Liver (tissue), 9 donors: ENCODE measurements around the gene UBE2M. TPM values are rescaled to one million over a fixed set of nuclear protein-coding genes. Genes with fewer than 3 reads are reported as not detected.

ENCODE experiments used
- DNase-seq: peaks from one replicate; pipeline ENCODE4 v3.0.0-alpha.2; 2017; ENCODE audit warnings: low spot score
- H3K27ac ChIP-seq, 2 donors: one replicate each; pipeline ENCODE4 v1.7.0; 2013; ENCODE audit warnings: inconsistent platforms in 2 of 2, low read length in 2 of 2, control low read depth in 1 of 2, low read depth in 1 of 2, mild to moderate bottlenecking in 1 of 2
- H3K27me3 ChIP-seq, 4 donors: one replicate each; pipeline versions ENCODE4 v1.6.1 to v1.7.0; 2013; ENCODE audit warnings: low read length in 3 of 4, inconsistent platforms in 1 of 4, mild to moderate bottlenecking in 1 of 4, moderate library complexity in 1 of 4; ENCODE audit not compliant: control insufficient read depth in 4 of 4, insufficient read depth in 4 of 4
- H3K36me3 ChIP-seq, 4 donors: one replicate each; pipeline versions ENCODE4 v1.6.1 to v1.7.0; 2013; ENCODE audit warnings: low read length in 3 of 4, mild to moderate bottlenecking in 3 of 4, low read depth in 1 of 4, moderate library complexity in 1 of 4; ENCODE audit not compliant: control insufficient read depth in 4 of 4, insufficient read depth in 3 of 4
- H3K4me1 ChIP-seq, 4 donors: one replicate each; pipeline versions ENCODE4 v1.6.1 to v1.7.0; 2013; ENCODE audit warnings: low read length in 3 of 4, mild to moderate bottlenecking in 3 of 4, moderate library complexity in 1 of 4; ENCODE audit not compliant: control insufficient read depth in 4 of 4, insufficient read depth in 4 of 4
- H3K4me3 ChIP-seq, 3 donors: one replicate each; pipeline versions ENCODE4 v1.6.1 to v1.7.0; 2013; ENCODE audit warnings: low read length in 3 of 3, control low read depth in 1 of 3, low read depth in 1 of 3, mild to moderate bottlenecking in 1 of 3
- H3K9ac ChIP-seq, 2 donors: one replicate each; pipeline ENCODE4 v1.7.0; 2013; ENCODE audit warnings: low read length in 2 of 2, mild to moderate bottlenecking in 2 of 2, moderate library complexity in 2 of 2, control low read depth in 1 of 2, low read depth in 1 of 2
- H3K9me3 ChIP-seq, 4 donors: one replicate each; pipeline versions ENCODE4 v1.6.1 to v1.7.0; 2013; ENCODE audit warnings: low read length in 3 of 4; ENCODE audit not compliant: control insufficient read depth in 4 of 4
- ATF3 ChIP-seq: IDR thresholded peaks from 2 replicates; pipeline ENCODE4 v1.6.1; 2016; ENCODE audit warnings: antibody characterized with exemption
- CTCF ChIP-seq: fragments of 150-350 bp; IDR thresholded peaks from 2 replicates; pipeline ENCODE4 v1.5.1; 2017; ENCODE audit warnings: improper control_type of control experiment, low read depth, low read length; ENCODE audit not compliant: missing input control
- EGR1 ChIP-seq, 2 donors: IDR thresholded peaks; 2 replicates each; pipeline ENCODE4 v1.6.1; 2016 to 2018; ENCODE audit warnings: antibody characterized with exemption in 2 of 2, low read depth in 2 of 2
- FOXA1 ChIP-seq: IDR thresholded peaks from 2 replicates; pipeline ENCODE4 v1.6.1; 2016; ENCODE audit warnings: antibody characterized with exemption
- FOXA2 ChIP-seq: IDR thresholded peaks from 2 replicates; pipeline ENCODE4 v1.6.1; 2016; ENCODE audit warnings: antibody characterized with exemption
- NR2F2 ChIP-seq: IDR thresholded peaks from 2 replicates; pipeline ENCODE4 v1.6.1; 2016; ENCODE audit warnings: antibody characterized with exemption
- SP1 ChIP-seq: IDR thresholded peaks from 2 replicates; pipeline ENCODE4 v1.6.1; 2018; ENCODE audit warnings: antibody characterized with exemption, mild to moderate bottlenecking
- YY1 ChIP-seq: IDR thresholded peaks from 2 replicates; pipeline ENCODE4 v1.6.1; 2016; ENCODE audit warnings: antibody characterized with exemption, mild to moderate bottlenecking
- WGBS: extraction: QIAGEN DNeasy Blood & Tissue Kit; methylation state at CpG from one replicate; pipeline ENCODE4 v1.1.7; 2013; 5-methylcytosine and 5-hydroxymethylcytosine counted together
- polyA plus RNA-seq, 2 donors: library from polyadenylated mRNA; stranded (reverse) in 1 of 2; unstranded in 1 of 2; fragments of 200-250 nt in 1 of 2; fragments of >200 nt in 1 of 2; fragmentation: Nextera tagmentation in 1 of 2; extraction: Ambion mirVana in 1 of 2; gene quantifications; one replicate each; pipeline versions ENCODE4 v1.2.1 to v1.2.3, GENCODE V29; 2013 to 2015
- total RNA-seq, 2 donors: library from RNA; depleted of rRNA; stranded (reverse); fragments of >200 nt; gene quantifications; one replicate each; pipeline ENCODE4 v1.2.3, GENCODE V29; 2014
- TF ChIP-seq, protein P1 (sequence below): IDR thresholded peaks from 2 replicates; pipeline ENCODE4 v1.6.1; 2016; ENCODE audit warnings: antibody characterized with exemption
- TF ChIP-seq, protein P2 (sequence below): IDR thresholded peaks from 2 replicates; pipeline ENCODE4 v1.6.1; 2016; ENCODE audit warnings: antibody characterized with exemption
- donor health status: healthy.
- donor health status: healthy.
- donor health status: healthy.
- donor health status: healthy.
- donor health status: healthy.

The UBE2M gene
- total and polyA plus RNA-seq, 4 donors, result 7.6 to 30.7 (median 17.7) TPM

- TF ChIP-seq, protein P1, sequence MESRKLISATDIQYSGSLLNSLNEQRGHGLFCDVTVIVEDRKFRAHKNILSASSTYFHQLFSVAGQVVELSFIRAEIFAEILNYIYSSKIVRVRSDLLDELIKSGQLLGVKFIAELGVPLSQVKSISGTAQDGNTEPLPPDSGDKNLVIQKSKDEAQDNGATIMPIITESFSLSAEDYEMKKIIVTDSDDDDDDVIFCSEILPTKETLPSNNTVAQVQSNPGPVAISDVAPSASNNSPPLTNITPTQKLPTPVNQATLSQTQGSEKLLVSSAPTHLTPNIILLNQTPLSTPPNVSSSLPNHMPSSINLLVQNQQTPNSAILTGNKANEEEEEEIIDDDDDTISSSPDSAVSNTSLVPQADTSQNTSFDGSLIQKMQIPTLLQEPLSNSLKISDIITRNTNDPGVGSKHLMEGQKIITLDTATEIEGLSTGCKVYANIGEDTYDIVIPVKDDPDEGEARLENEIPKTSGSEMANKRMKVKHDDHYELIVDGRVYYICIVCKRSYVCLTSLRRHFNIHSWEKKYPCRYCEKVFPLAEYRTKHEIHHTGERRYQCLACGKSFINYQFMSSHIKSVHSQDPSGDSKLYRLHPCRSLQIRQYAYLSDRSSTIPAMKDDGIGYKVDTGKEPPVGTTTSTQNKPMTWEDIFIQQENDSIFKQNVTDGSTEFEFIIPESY, result no peak
- TF ChIP-seq FOXA2, result no peak
- TF ChIP-seq NR2F2, result no peak
- TF ChIP-seq FOXA1, result no peak
- TF ChIP-seq ATF3, result no peak
- TF ChIP-seq SP1, result no peak
- no peak for TF ChIP-seq CTCF
These were observed 8.6 kb downstream of the UBE2M start (continued) for GRCh38 chr19:58549664-58550361.

GRCh38 chr19:58548859-58549663 lies 9.3 kb downstream of the UBE2M start:
- no peak for DNase-seq
- Histone ChIP-seq H3K27me3 (no peaks in the 10 kb centered on the region), H3K36me3 (peaks cover 27 to 57% (median 51%) of the 10 kb centered on the region in 4 donors), H3K9ac (no peak overlapping the region), H3K4me1 (peaks cover 15 to 30% (median 24%) of the 10 kb centered on the region in 4 donors), H3K9me3 (no peaks in the 10 kb centered on the region), H3K27ac (no peak overlapping the region), H3K4me3 (no peak overlapping the region)
- TF ChIP-seq YY1 (no peak), EGR1 (IDR thresholded peaks at IDR 0.05; ENCODE audit: low read depth in 2 of 2) (no peak), FOXA1 (no peak), NR2F2 (no peak)
- TF ChIP-seq, protein P1, result no peak
- TF ChIP-seq, protein P2, sequence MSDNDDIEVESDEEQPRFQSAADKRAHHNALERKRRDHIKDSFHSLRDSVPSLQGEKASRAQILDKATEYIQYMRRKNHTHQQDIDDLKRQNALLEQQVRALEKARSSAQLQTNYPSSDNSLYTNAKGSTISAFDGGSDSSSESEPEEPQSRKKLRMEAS, result no peak
- 96% methylated on average over 20 of the region's 20 CpGs for WGBS
